ENCODE data around the gene TROAP.
"Not testable (repeated sequence)": the region's sequence is repeated elsewhere in the genome, so short reads cannot be mapped to it uniquely, and the experiment has no call there.

Gene TROAP

DNA sequence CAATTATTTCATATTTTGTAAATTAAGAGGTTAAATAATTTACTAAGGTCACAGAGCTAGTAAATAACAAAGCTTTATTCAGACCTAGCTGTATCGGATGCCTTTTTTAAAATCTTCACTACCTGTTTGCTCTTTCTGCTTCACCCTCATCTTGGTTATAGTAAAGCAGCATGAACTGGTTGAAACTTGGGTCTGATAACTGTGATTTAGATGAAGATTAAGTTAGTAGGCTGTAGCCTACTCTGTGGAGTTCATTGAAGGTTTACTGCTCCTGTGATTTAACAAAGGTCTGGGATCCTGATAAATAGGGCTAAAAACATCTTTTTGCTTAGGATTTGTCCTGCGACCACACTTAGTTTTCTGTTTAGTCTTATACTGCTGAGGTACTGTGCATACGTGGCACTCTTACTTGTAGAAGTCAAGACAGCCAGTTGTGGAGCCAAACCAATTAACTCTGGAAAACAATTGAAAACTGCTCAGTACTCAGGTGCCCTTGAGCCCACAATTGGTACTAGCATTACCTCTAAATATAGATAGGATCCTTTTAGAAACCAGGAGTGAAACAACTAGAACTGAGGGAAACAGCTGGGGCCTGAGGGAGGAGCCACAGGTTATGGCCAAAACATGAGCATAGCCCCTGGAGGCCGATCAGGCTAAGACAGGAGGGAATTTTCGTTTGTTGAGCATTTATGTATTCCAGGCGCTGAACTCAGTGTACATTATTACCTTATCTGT lies 46.5 kb downstream of the TROAP start:
- peak; percentile 16 for DNase-seq

DNA sequence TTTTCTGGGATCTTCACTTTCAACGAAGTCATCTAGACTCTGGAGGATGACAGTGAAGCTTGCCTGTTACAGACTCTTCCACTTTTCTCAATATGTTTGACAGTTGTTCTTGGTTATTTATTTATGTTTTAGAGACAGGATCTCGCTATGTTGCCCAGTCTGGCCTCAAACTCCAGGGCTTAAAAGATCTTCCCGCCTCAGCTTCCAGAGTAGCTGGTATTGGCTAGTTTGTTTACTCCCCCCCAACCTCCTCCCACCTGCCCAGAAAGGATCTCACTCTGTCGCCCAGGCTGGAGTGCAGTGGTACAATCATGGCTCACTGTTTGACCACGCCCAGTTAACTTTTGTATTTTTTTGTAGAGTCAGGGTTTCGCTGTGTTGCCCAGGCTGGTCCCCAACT lies 47.5 kb downstream of the TROAP start:
- no peak for DNase-seq

DNA sequence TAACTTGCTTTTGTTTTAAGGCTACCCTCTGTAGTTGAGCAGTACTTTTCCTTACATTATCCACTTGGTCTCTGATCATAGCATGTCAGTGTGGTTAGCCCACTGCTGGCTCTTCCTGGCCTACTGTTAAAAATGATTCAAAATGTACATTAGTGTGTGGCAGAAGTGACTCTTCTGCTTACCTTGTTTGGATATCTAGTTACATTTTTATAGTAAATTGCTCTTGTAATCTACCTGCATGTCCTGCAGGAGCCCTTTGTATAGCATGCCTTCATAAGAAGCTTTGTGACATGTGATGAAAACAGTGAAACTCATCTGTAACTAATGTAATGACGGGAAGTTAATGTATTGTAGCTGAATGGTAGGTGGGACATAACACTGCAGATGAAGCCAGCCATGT lies 52.4 kb downstream of the TROAP start:
- DNase-seq = no peak

- DNase-seq = no peak
These were observed 54.3 kb downstream of the TROAP start for GRCh38 chr12:49377386-49377785.

- not testable (repeated sequence) for DNase-seq
These were observed 57.1 kb downstream of the TROAP start for GRCh38 chr12:49380184-49380583.
